Fibroblast of skin of scalp (primary cell): ENCODE measurements around the gene TCL1A.

Experiments
- DNase-seq: peaks from one replicate; pipeline ENCODE4 v3.0.0-alpha.2; 2013

The TCL1A gene

GRCh38 chr14:95703805-95704204 is 10.1 kb downstream of the TCL1A start:
- DNase-seq = no peak

DNA sequence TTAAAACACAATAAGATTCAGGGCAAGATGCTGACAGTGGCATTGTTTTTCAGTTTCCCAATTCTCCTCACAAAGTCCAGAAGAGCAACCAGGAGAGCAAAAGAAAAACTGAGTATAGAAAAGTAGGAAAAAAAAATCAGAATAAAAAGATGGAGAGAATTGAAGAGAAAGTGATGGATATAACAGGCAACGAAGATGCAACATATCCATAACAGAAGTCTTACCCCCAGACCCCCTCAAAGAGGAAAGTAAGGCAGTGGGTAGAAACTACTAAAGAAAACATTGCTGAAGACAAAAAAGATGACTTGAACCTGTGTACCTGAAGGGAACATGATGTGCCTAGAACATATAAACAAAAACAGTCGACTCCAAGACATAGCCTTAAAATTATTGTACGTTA is 10.6 kb downstream of the TCL1A start:
- DNase-seq = no peak

DNA sequence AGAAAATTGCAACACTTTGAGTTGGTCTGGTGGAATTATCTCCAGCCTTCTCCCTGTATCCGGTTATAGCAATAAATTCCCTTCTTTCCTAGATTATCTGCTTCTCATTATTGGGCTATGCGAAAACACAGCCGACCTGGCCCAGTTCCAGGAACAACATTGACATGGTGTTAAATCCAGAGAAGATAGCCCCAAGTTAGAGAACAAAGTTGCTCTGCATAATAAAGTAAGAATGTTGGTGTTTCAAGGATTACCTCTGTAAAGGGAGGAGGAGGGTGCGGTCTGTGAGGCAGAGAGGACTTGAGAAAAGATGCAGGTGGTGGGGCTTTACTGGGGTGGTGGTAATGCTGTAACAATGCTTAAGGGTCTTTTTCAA is 12.1 kb downstream of the TCL1A start:
- DNase-seq = peak; percentile 66

DNA sequence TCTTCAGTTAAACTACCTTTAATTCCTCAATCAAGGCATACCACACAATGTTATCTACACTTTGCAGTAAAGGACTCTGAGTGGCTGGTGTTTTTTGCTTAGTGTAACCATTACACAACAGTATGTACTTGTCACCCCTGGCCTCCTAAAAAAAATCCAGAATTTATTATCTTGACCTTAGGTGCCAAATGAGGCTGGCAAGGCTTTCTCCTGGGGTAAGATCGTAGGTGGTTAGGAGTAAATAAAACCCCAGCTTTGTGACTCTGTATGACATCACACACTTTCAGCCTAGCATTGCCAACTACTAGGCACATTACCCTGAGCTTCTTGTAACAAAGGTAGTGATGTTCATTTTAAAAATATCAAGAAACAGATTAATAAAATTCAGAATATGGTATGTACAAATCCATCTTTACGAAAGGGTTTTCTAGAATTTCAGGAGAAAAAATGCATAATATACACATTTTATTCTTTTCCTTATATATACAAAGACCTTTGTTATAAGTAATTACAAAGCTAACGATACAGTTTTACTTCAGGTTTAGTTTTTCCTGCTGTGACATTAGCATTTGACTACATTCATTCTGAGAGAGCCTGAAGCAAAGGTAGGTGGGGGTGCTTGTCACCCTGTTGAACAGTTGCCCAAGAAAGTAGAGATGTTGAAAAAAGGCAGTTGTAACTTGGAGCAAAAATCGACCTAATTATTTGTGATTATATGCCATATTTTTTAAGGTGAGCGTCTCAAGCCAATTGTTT is 13.5 kb downstream of the TCL1A start:
- no peak for DNase-seq

DNA sequence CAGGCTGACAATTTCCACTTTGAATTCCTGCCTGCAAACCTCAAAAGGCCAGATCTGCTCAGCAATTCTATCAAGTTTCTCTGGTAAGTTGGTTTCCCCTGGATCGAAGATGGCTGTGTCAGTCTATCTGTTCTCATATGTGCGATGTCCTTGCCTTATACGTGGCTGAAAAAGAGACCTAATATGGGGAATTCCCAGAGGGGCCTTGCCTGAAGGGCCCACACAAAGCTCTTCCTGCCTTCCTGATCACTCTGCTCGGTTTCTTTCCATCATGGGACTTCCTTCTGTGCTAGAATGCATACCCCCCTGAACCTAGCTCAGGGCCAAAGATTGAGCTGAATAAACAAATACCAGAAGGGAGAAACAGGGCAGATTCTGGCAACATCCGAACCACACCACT is 14.5 kb downstream of the TCL1A start:
- DNase-seq = no peak

DNA sequence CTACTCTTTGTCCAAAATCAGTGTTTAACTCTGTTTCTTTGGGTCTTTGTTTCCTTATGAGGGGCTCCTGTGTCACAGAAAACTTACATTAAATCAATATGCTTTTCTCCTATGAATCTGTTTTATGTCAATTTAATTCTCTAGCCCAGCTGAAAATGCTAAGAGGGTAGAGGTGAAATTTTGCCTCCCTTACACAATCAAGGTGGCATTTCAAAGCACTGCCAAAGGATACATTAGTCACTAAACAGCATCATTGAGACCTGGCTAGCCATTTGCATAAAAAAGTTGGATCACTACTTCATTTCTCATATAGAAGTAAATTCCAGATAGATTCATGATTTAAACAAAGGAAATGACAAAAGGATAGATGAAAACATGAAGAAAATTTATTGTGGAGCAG is 15.6 kb downstream of the TCL1A start:
- no peak for DNase-seq

DNA sequence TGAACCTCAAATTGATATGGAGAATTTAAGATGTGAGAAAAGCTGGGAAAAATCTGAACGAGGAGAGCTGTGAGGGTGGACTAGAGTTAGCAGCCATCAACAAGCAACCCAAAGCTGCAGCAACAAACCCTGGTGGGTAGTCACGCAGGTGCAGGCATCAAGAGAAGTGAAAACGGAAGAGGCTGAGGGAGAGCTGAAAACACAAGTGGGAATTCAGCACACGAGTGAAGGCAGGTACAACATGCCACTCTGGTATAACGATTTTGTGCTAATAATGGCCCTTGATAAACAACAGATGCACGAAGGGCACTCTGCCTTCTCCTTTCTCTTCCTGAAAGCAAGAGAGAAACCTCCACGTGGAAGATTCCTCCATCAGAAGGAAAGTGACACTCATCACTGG is 16.2 kb downstream of the TCL1A start:
- DNase-seq = no peak

DNA sequence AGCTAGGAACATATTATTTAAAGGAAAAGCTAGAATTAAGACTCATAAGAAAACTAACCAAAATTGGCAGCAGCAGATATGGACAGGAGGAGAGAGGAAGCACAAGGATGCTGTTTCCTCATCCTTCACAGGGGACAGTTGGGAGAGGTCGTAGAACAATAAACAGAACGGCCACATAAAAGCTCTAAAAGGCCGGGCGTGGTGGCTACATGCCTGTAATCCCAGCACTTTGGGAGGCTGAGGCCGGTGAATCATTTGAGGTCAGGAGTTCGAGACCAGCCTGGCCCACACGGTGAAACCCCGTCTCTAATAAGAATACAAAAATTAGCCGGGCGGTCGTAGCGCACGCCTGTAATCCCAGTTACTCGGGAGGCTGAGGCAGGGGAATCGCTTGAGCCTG is 17.2 kb downstream of the TCL1A start:
- DNase-seq = no peak

GRCh38 chr14:95695913-95696312 is 18.0 kb downstream of the TCL1A start:
- DNase-seq = no peak

DNA sequence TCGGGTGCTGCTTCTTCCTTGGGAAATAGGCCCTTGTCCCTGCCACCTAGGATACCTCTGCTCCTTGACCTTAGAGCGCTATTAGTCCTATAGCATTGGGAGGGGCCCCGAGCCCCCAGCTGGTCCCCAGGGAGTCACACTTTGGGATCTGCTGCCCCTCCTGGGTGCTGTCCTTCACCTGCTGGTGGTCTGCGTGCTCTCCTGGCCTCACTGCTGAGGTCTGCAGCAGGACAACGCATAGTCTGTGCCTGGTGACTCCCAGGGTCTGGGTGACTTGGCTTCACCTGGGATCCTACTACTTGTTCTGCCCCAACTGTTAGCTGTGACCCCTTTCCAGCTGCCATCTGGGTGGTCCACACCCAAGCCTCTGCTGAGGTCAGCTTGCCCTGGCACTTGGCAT is 18.9 kb downstream of the TCL1A start:
- no peak for DNase-seq

DNA sequence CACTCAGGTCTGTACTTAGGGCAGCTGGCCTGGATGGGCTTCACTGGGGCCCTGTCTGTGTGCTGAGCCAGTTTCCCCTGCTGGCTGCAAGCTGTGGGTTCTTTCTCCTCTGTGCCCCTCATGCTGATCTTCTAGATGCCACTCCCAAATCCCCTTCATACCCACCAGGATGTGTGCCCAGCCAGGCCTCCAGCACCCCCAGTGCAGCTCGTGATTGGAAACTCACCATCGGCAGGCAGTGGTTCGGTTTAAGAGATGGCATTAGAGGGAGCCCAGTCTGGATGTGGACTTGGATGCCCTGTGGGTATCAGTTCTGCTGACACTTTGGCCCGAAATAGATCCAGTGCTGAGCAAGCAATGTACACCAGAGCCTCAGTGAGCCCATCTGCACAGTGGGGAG is 21.8 kb downstream of the TCL1A start:
- no peak for DNase-seq

DNA sequence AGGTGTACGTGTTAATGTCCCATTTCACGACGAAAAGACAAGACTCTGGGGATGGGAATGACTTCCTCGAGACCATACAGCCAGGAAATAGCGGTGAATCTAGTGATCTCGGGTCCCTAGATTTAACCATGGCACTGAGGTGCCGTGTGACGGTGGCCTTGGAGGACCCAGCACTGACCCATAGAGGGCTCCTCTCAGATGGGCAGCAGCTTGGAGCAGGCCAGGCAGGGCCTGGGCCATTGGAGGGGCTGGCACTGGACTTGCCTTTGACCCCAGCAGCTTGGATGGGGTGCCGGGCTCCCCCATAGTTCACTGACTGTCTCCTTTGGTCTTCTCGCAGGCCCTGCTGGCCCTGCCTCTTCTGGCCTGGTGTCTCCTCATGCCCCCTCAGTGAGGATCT is 22.3 kb downstream of the TCL1A start:
- no peak for DNase-seq

GRCh38 chr14:95690815-95691214 is 23.1 kb downstream of the TCL1A start:
- DNase-seq = no peak

- no peak for DNase-seq
These were observed 24.5 kb downstream of the TCL1A start for GRCh38 chr14:95689441-95689840.

DNA sequence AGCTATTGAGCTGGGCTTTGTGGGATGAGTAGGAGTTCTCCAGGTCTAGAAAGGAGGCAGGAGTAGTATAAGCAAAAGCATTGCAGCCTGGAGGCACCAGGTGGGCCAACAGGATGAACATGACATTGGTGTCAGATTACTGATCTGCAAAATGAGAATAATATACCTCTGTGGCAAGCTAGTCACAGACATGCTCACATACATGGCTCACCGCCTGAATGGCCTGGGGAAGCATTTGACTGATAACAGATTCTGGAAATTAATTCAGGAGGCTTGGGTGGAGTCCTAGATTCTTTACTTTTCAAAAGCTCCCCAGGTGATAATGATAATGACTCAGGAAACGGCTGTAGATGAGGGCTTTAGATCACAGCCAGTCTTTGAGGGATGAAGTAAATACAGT is 27.0 kb downstream of the TCL1A start:
- no peak for DNase-seq

DNA sequence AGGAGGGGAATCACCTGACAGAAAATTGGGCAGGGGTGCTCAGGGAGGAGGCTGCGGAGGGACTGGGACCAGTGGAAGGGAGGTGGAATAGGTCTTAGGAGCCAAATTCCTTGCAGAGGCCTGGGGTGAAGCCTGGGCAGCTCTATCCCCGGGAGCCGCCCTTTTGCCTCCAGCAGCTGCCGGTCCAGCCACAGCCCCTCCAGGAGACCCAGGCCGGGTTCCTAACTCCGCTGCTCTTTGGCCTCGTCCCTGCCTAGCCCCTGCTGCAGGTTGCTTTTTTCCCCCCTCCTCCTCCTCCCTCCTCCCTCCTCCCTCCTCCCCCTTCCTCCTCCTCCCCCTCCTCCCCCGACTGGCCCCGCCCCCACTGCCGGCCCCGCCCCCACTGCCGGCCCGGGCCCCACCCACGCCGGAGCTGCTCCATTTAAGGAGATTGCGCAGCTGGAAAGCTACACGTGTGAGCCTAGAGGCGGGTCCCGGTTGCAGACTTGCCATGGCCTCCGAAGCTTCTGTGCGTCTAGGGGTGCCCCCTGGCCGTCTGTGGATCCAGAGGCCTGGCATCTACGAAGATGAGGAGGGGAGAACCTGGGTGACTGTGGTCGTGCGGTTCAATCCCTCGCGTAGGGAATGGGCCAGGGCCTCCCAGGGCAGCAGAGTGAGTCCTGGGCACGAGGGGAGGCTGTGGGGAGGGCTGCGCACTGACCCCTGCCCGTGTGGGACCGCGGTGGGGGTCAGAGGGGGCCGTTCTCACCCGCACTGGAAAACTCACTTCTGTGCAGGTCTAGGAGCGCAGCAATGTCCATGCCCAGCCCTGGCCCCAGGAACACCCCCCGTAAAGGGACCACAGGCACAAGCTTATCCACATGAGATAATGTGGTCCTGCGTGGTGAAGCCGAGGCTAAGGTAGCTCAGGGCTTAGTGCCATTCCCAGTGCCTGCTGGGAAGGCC is 27.7 kb downstream of the TCL1A start, which contains the start of gene TCL1B:
TSS of gene TCL1B (plus strand) at position 449 of the 945 bp plus-strand sequence. CDS start at position 491, 42 bp downstream.
- DNase-seq = no peak

DNA sequence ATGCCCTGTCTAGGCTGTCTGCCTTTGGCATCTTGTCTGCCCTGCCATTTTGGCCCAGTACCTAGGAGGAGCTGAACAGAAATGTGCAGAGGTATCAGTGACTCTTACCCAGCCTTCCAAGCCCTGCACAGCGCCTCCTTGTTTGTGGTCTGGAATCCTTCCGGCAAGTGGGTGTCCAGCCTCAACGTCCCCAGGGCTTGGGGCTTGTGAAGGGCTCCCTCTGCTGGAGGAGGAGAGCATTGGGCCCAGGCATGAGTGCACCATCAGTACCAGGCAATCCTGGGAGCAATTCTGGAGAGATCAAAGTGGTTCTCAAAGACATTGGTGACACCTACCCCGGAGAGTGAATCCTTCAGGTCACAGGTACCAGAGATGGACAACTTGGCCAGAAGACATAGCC is 30.1 kb downstream of the TCL1A start:
- no peak for DNase-seq

DNA sequence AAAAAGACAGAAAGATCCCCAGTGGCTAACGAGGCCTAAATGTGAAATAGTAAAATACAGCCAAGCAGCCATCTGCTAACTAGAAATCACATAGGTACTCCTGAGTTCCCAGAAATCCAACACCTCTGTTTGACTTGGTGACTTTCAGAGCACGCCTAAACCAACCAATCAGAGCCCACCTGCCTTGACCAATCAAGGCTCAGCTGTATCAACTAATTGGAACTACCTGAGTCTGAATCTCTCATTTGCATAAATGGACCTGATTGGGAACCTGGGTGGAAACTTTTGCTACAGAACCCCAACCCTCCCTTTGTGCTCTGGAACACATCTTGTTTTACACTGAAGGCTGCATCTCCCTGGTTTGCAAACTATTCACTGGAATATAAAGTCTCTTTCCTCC is 32.8 kb downstream of the TCL1A start:
- DNase-seq = no peak

DNA sequence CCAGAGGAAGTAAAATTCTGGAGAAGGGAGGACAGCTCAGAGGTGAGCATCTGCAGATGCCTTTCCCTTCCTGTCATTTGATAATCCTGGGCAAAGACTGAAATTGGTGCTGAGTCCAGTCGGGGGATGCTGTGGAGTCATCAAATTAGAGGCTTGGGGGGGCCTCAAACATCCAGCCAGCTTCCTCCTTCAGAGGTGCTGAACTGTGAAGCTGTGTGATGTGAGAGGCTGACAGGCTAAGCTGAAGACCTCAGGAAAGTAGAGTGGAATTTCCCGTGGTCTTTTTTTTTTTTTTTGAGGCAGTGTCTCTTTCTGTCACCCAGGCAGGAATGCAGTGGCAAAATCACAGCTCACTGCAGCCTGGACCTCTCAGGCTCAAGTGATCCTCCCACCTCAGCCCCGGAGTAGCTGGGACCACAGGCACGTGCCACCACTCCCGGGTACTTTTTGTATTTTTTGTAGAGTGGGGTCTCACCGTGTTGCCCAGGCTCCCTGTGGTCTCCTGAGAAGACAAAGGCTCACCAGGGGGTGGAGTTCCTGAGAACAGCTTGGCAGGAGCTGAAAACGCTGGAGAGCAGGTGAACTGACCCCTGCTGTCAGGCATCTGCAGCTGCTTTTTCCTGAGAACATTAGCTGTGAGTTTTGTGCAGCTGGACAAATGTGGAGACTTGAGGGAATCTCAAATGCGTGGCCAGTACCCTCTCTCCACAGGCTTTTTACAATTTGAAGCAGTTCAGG is 33.8 kb downstream of the TCL1A start:
- DNase-seq = no peak

DNA sequence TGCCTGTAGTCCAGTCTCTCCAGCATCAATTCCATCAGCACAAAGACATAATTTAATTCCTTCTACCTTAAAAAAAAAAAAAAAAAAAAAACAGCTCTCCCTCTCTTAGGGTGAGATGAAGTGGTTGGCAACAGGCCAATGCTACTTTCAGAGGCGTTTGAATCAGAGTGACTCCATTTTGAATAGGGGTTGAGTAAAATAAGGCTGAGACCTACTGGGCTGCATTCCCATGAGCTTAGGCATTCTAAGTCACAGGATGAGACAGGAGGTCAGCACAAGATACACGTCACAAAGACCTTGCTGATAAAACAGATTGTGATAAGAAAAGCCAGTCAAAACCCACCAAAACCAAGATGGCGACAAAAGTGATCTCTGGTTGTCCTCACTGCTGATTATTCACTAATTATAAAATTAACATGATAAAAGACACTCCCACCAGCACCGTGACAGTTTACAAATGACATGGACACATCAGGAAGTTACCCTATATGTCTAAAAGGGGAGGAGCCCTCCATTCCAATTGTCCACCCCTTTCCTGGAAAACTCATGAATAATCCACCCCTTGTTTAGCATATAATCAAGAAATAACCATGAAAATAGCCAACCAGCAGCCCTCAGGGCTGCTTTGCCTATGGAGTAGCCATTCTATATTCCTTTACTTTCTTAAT is 34.6 kb downstream of the TCL1A start:
- no peak for DNase-seq

DNA sequence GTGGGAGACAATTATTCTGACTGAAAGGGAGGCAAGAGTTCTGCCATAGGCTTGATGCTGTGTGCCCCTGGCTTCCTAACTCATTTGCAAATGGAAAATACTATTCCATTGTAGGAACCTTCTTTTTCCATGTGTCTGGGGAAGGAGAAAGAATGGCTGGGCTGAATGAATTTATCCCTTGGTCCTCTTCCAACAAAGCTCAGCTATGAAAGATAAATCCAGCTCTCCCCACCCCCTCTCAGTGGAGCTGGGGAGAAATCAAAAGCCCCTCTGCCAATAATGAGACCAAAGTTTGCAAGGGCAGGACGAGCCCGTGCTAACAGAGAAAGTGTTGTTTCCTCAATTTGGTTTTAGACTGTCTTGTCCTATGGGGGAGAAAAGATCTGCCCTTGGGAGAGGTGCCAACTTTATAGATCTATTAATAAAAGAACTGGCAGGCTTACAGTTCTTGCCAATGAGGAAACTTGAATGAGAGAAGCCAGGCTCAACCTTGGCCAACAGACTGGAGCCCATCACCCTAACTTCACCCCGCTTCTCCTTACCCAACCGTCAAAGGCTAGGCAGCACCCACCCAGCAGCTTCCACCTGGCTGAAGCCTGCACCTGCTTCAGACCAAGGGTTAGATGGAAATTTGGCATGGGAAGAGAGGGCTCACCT is 36.6 kb downstream of the TCL1A start:
- DNase-seq = no peak

- no peak for DNase-seq
These were observed 38.4 kb downstream of the TCL1A start for GRCh38 chr14:95675486-95675885.
